Neuron (in vitro differentiated cells): ENCODE data around the gene PRKD1.

Experiments used
- H2AFZ ChIP-seq: one replicate; pipeline ENCODE4 v1.6.1; 2013; ENCODE audit warnings: low read depth, mild to moderate bottlenecking, inconsistent platforms, low read length, moderate library complexity
- H3K27me3 ChIP-seq: one replicate; pipeline ENCODE4 v1.6.1; 2013; ENCODE audit warnings: low read length; ENCODE audit not compliant: insufficient read depth
- H3K36me3 ChIP-seq: one replicate; pipeline ENCODE4 v1.6.1; 2013; ENCODE audit warnings: low read length; ENCODE audit not compliant: insufficient read depth
- H3K4me1 ChIP-seq: one replicate; pipeline ENCODE4 v1.6.1; 2013; ENCODE audit warnings: low read length; ENCODE audit not compliant: insufficient read depth
- H3K4me3 ChIP-seq: 2 replicates; pipeline ENCODE4 v1.5.1; 2013; ENCODE audit warnings: mild to moderate bottlenecking, low read length, moderate library complexity
- H3K9me3 ChIP-seq: one replicate; pipeline ENCODE4 v1.6.1; 2013; ENCODE audit warnings: low read length

The PRKD1 gene

GRCh38 chr14:29553427-29553826 lies 374.2 kb downstream of the PRKD1 start:
- no peak overlapping the region for H2AFZ ChIP-seq
- no peak overlapping the region for H3K4me3 ChIP-seq
- H3K4me1 ChIP-seq, result no peaks in the 10 kb centered on the region
- H3K27me3 ChIP-seq, result no peaks in the 10 kb centered on the region
- H3K36me3 ChIP-seq, result no peaks in the 10 kb centered on the region
- H3K9me3 ChIP-seq, result no peaks in the 10 kb centered on the region

- no peaks in the 10 kb centered on the region for H3K36me3 ChIP-seq
- no peak overlapping the region for H3K4me3 ChIP-seq
- H3K9me3 ChIP-seq, result no peaks in the 10 kb centered on the region
- no peak overlapping the region for H2AFZ ChIP-seq
- no peaks in the 10 kb centered on the region for H3K27me3 ChIP-seq
- no peaks in the 10 kb centered on the region for H3K4me1 ChIP-seq
Observed at GRCh38 chr14:29548948-29549370, 378.7 kb downstream of the PRKD1 start.

GRCh38 chr14:29545714-29546113 lies 381.9 kb downstream of the PRKD1 start:
- H3K4me1 ChIP-seq, result no peaks in the 10 kb centered on the region
- no peak overlapping the region for H3K4me3 ChIP-seq
- no peaks in the 10 kb centered on the region for H3K36me3 ChIP-seq
- no peaks in the 10 kb centered on the region for H3K9me3 ChIP-seq
- H3K27me3 ChIP-seq, result no peaks in the 10 kb centered on the region
- no peak overlapping the region for H2AFZ ChIP-seq

GRCh38 chr14:29536886-29537511 lies 390.6 kb downstream of the PRKD1 start:
- Histone ChIP-seq H3K4me3 (no peak overlapping the region), H2AFZ (no peak overlapping the region), H3K36me3 (no peaks in the 10 kb centered on the region)

GRCh38 chr14:29529418-29529817 lies 398.2 kb downstream of the PRKD1 start:
- Histone ChIP-seq H3K27me3 (no peaks in the 10 kb centered on the region), H3K4me1 (peaks cover 13% of the 10 kb centered on the region), H2AFZ (no peak overlapping the region), H3K36me3 (no peaks in the 10 kb centered on the region), H3K9me3 (no peaks in the 10 kb centered on the region), H3K4me3 (peak overlapping the region; percentile 11)

More at GRCh38 chr14:29536886-29537511, 390.6 kb downstream of the PRKD1 start:
- Histone ChIP-seq H3K9me3 (no peaks in the 10 kb centered on the region), H3K4me1 (no peaks in the 10 kb centered on the region), H3K27me3 (no peaks in the 10 kb centered on the region)

GRCh38 chr14:29528889-29529288 lies 398.8 kb downstream of the PRKD1 start:
- H3K4me3 ChIP-seq, result no peak overlapping the region
- no peak overlapping the region for H2AFZ ChIP-seq
- H3K36me3 ChIP-seq, result no peaks in the 10 kb centered on the region
- no peaks in the 10 kb centered on the region for H3K27me3 ChIP-seq
- no peaks in the 10 kb centered on the region for H3K9me3 ChIP-seq
- peaks cover 13% of the 10 kb centered on the region for H3K4me1 ChIP-seq

- H3K4me1 ChIP-seq, result peaks cover 13% of the 10 kb centered on the region
- no peaks in the 10 kb centered on the region for H3K36me3 ChIP-seq
- no peaks in the 10 kb centered on the region for H3K9me3 ChIP-seq
- no peak overlapping the region for H2AFZ ChIP-seq
- H3K27me3 ChIP-seq, result no peaks in the 10 kb centered on the region
- no peak overlapping the region for H3K4me3 ChIP-seq
Observed at GRCh38 chr14:29527286-29527685, 400.4 kb downstream of the PRKD1 start.
